OCI-LY7 (cell line): ENCODE results near the gene PACSIN2.

Source experiments
- CTCF ChIP-seq: fragments of 200-600 bp; sonication (generic); conservative IDR thresholded peaks from 2 replicates; pipeline ENCODE4 v1.5.1; 2014; ENCODE audit warnings: mild to moderate bottlenecking, antibody characterized with exemption, low read length, moderate library complexity, mixed read lengths
- EZH2phosphoT487 ChIP-seq: fragments of 200-600 bp; sonication (generic); IDR thresholded peaks from 2 replicates; pipeline ENCODE4 v1.6.1; 2018; ENCODE audit warnings: low read depth, borderline replicate concordance, mild to moderate bottlenecking, mixed run types, antibody characterized with exemption, low read length, moderate library complexity, mixed read lengths

GRCh38 chr22:42967005-42967404, 47.9 kb downstream of the PACSIN2 start:
- TF ChIP-seq CTCF (no peak), EZH2phosphoT487 (no peak)
